ENCODE results near the gene MS4A3. TPM values are rescaled to one million over a fixed set of nuclear protein-coding genes. Genes with fewer than 3 reads are reported as not detected.

Gene MS4A3
- total and polyA plus RNA-seq, 2 of the 4 experiments (the other 2 are of a cell fraction) = not detected

DNA sequence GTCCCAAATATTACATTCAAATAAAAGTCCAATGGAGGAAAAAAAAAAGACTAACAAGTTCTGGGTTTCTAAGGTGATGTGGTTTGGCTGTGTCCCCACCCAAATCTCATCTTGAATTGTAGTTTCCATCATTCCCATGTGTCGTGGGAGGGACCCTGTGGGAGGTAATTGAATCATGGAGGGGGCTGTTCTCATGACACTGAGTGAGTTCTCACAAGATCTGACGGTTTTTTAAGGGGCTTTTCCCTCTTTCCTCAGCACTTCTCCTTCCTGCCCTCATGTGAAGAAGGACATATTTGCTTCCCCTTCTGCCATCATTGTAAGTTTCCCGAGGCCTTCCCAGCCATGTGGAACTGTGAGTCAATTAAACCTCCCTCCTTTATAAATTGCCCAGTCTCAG is 24.1 kb downstream of the MS4A3 start:
- no peak for TF ChIP-seq RAD21 (IDR thresholded peaks at IDR 0.05; ENCODE audit: low read length)
- TF ChIP-seq MXI1 (IDR thresholded peaks at IDR 0.05; ENCODE audit: borderline replicate concordance, low read depth, low read length) = no peak
- no peak for TF ChIP-seq CHD1 (IDR thresholded peaks at IDR 0.05; ENCODE audit: low read depth, low read length)
- no peak for TF ChIP-seq SMC3 (IDR thresholded peaks at IDR 0.05; ENCODE audit: low read depth, low read length)
- TF ChIP-seq, protein P1, sequence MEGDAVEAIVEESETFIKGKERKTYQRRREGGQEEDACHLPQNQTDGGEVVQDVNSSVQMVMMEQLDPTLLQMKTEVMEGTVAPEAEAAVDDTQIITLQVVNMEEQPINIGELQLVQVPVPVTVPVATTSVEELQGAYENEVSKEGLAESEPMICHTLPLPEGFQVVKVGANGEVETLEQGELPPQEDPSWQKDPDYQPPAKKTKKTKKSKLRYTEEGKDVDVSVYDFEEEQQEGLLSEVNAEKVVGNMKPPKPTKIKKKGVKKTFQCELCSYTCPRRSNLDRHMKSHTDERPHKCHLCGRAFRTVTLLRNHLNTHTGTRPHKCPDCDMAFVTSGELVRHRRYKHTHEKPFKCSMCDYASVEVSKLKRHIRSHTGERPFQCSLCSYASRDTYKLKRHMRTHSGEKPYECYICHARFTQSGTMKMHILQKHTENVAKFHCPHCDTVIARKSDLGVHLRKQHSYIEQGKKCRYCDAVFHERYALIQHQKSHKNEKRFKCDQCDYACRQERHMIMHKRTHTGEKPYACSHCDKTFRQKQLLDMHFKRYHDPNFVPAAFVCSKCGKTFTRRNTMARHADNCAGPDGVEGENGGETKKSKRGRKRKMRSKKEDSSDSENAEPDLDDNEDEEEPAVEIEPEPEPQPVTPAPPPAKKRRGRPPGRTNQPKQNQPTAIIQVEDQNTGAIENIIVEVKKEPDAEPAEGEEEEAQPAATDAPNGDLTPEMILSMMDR (conservative IDR thresholded peaks at IDR 0.05; ENCODE audit: low read depth, low read length) = no peak
- TF ChIP-seq RFX5 (IDR thresholded peaks at IDR 0.05; ENCODE audit: low read depth, low read length) = no peak
- no peak for TF ChIP-seq NFE2L2 (IDR thresholded peaks at IDR 0.05; ENCODE audit: low read depth, low read length)
- no peak for TF ChIP-seq MAZ (IDR thresholded peaks at IDR 0.05; ENCODE audit: borderline replicate concordance, low read depth, low read length)
- no peak for TF ChIP-seq CEBPB (IDR thresholded peaks at IDR 0.05; ENCODE audit: low read depth, low read length)
- TF ChIP-seq, protein P2, sequence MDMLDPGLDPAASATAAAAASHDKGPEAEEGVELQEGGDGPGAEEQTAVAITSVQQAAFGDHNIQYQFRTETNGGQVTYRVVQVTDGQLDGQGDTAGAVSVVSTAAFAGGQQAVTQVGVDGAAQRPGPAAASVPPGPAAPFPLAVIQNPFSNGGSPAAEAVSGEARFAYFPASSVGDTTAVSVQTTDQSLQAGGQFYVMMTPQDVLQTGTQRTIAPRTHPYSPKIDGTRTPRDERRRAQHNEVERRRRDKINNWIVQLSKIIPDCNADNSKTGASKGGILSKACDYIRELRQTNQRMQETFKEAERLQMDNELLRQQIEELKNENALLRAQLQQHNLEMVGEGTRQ (IDR thresholded peaks at IDR 0.05; ENCODE audit: low read depth, low read length) = no peak
- TF ChIP-seq POLR2A (IDR thresholded peaks at IDR 0.05; ENCODE audit: low read depth, low read length) = no peak
- no peak for TF ChIP-seq RCOR1 (IDR thresholded peaks at IDR 0.05; ENCODE audit: insufficient replicate concordance, low read length)
- TF ChIP-seq, protein P3, sequence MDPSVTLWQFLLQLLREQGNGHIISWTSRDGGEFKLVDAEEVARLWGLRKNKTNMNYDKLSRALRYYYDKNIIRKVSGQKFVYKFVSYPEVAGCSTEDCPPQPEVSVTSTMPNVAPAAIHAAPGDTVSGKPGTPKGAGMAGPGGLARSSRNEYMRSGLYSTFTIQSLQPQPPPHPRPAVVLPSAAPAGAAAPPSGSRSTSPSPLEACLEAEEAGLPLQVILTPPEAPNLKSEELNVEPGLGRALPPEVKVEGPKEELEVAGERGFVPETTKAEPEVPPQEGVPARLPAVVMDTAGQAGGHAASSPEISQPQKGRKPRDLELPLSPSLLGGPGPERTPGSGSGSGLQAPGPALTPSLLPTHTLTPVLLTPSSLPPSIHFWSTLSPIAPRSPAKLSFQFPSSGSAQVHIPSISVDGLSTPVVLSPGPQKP (IDR thresholded peaks at IDR 0.05; ENCODE audit: borderline replicate concordance, low read depth, low read length) = no peak
- TF ChIP-seq MAFK (IDR thresholded peaks at IDR 0.05; ENCODE audit: low read depth, low read length) = no peak
- TF ChIP-seq FOS (IDR thresholded peaks at IDR 0.05; ENCODE audit: low read depth, low read length) = no peak
- no peak for TF ChIP-seq BHLHE40 (IDR thresholded peaks at IDR 0.05; ENCODE audit: low read depth, low read length)
- H4K5ac ChIP-seq (ENCODE audit: low read depth, low read length) = no peak overlapping the region
- H3K4ac ChIP-seq (ENCODE audit: low read depth, low read length) = no peak overlapping the region
- intact Hi-C loops (cut with micrococcal nuclease) (no loop called here), dilution Hi-C loops (cut with HindIII; ENCODE audit: low sequenced_read_pairs, unreplicated experiment) (no loop called here), in situ Hi-C loops (cut with MboI; ENCODE audit: low sequenced_read_pairs) (no loop called here)
- no peak overlapping the region for H4K91ac ChIP-seq (ENCODE audit: insufficient read depth, low read depth, low read length)
- no peaks in the 10 kb centered on the region for H3K9me1 ChIP-seq (ENCODE audit: insufficient read depth, low read length)
- H4K8ac ChIP-seq (ENCODE audit: low read depth in 2 of 2, low read length in 2 of 2) = no peak overlapping the region
- no peak overlapping the region for H2AFZ ChIP-seq (replicated peaks; ENCODE audit: low read length, poor library complexity)
- no peaks in the 10 kb centered on the region for H3K36me3 ChIP-seq (ENCODE audit: control insufficient read depth, insufficient read depth, low read length)
- no TSS peak for BruUV-seq (replicated peaks)
- ChIA-PET POLR2A (ENCODE audit: unreplicated experiment) (no interaction called here), CTCF (no interaction called here)
- H2AK5ac ChIP-seq (ENCODE audit: low read depth, low read length) = no peak overlapping the region
- no peaks in the 10 kb centered on the region for H3K27me3 ChIP-seq (ENCODE audit: control insufficient read depth, insufficient read depth, low read length)
- no peak overlapping the region for H3K18ac ChIP-seq (ENCODE audit: low read depth, low read length)
- no peak for DNase-seq
- no peaks in the 10 kb centered on the region for H3K79me1 ChIP-seq (ENCODE audit: low read depth in 1 of 2, low read length in 2 of 2)
- H2BK20ac ChIP-seq (ENCODE audit: low read depth, low read length) = no peak overlapping the region
- H2BK5ac ChIP-seq (ENCODE audit: low read depth, low read length, poor library complexity, severe bottlenecking) = no peak overlapping the region
- no peak overlapping the region for H3K56ac ChIP-seq (ENCODE audit: extremely low read depth, insufficient read depth, low read length)
- H3K4me3 ChIP-seq (ENCODE audit: insufficient read depth, low read depth, low read length) = no peak overlapping the region
- H3K23ac ChIP-seq (ENCODE audit: low read depth, low read length) = no peak overlapping the region
- H2BK15ac ChIP-seq (ENCODE audit: low read depth, low read length) = no peak overlapping the region
- H3K4me1 ChIP-seq (ENCODE audit: control insufficient read depth, insufficient read depth, low read length) = no peaks in the 10 kb centered on the region
- no peak overlapping the region for H2BK120ac ChIP-seq (ENCODE audit: low read depth, low read length)
- no peak overlapping the region for H3K9ac ChIP-seq (ENCODE audit: low read depth, low read length)
- peaks cover 3% of the 10 kb centered on the region; the same call in 1 of the 2 replicates for H3K9me3 ChIP-seq (ENCODE audit: control insufficient read depth, insufficient read depth, low read length)
- H3K14ac ChIP-seq (replicated peaks; ENCODE audit: low read depth, low read length) = no peak overlapping the region
- no peaks in the 10 kb centered on the region for H4K20me1 ChIP-seq (ENCODE audit: insufficient read depth, low read length)
- no peak for ATAC-seq (ENCODE audit: low read depth)
- no peak overlapping the region for H3K4me2 ChIP-seq (ENCODE audit: low read depth, low read length)
- no CpG with 5 or more reads among the region's 3 CpGs for WGBS, 2 experiments (ENCODE audit: extremely low coverage in 2 of 2, insufficient read length in 1 of 2)
- H2AK9ac ChIP-seq (replicated peaks; ENCODE audit: low read depth, low read length, poor library complexity) = no peak overlapping the region
- no peak overlapping the region for H3K27ac ChIP-seq (ENCODE audit: insufficient read depth, low read length)
